ENCODE data around the gene SORCS2.

The SORCS2 gene

DNA sequence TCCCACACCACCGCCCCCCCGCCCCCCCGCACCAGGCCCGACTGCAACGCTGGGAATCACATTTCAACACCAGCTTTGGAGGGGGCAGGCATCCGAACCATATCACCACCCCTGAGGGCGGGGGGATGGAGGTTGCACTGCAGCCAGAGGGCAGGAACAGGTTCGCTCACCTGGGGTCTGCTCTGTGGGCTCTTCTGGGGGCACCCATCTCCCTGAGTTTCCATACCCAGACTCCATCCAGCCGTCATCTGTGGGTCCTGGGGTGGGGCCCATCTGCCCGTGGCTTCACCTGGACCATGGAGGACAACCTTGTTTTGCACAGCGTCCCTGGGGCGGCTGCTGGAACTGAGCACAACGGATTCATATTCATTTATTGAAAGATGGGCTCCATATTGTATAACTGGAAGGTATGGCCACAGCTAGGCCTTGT is 235.5 kb downstream of the SORCS2 start:
- no peak for DNase-seq (ENCODE audit: low read depth in 2 of 2)

DNA sequence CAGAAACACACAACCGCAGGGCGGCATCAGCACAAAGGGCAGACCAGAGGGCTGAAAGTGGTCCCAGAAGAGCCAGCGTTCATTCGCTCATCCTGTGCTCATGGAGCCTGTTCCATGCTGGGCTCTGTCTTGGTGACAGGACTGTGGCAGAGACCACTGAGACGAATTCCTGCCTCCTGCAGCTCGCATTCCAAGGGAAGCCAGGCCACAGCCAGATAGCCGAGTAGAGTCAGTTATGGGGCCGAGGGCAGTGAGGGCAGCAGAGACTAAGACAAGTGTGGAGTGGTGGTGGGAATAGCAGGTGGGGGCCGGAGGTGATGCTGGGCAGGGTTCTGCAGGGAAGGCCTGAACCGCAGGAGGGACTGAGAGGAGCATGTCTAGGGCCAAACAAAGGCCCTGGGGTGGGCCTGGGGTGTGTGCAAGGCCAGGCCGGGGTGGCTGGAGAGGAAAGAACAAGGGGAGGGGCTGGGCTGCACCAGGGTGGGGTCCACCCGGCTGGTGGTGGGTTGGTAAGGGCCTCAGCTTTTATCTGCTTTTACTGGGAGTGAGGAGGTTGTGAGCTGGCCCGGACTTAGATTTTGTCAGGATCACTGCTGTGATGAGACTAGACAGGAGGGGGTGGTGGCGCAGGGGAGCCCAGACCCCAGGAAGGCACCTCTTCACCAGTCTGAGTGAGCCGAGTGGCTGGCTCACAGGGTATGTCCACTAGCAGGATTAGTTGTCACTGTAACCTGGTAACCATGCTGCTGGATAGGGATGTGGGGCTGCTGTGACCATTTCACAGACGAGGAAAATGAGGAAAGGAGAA is 236.1 kb downstream of the SORCS2 start:
- DNase-seq (ENCODE audit: low read depth in 2 of 2), result no peak

DNA sequence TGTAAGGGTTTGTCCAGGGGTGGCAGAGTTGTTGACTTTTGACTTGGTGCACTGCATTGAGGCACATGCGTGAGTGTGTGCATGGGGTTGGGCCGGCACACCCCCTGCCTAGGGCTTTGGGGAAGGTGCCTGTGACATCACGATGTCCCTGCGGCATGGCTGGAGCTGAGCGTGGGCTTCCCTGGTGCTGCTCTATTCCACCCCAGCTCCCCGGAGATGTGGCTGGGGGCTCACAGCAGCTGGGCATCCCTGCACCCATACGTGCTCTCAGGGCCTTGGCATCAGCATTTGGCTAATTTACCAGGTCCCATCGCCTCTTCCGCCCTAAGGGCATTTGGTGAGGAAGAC is 236.7 kb downstream of the SORCS2 start:
- DNase-seq (ENCODE audit: low read depth in 2 of 2), result no peak

DNA sequence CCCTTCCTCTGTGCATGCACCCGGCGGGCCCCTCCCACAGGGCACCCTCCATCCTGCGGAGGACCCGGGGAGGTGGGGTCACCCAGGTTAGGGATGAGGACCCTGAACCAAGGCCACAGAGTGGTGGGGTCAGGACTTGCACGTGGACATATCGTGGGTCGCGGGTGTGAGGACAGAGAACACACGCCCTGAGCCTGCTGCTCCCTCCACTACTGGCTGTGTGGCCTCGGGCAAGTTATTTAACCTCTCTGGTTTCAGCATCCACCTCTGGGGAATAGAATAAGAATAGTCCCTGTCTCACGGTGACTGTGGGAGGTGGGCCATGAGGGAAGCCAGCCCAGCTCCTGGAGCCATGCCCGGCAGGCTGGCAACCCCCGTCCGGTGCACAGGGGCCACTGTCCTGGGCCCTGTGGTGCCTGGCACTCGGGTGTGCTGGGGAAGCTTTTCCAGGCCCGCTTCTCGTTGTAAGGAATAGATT is 237.3 kb downstream of the SORCS2 start:
- no peak for DNase-seq (ENCODE audit: low read depth in 2 of 2)

DNA sequence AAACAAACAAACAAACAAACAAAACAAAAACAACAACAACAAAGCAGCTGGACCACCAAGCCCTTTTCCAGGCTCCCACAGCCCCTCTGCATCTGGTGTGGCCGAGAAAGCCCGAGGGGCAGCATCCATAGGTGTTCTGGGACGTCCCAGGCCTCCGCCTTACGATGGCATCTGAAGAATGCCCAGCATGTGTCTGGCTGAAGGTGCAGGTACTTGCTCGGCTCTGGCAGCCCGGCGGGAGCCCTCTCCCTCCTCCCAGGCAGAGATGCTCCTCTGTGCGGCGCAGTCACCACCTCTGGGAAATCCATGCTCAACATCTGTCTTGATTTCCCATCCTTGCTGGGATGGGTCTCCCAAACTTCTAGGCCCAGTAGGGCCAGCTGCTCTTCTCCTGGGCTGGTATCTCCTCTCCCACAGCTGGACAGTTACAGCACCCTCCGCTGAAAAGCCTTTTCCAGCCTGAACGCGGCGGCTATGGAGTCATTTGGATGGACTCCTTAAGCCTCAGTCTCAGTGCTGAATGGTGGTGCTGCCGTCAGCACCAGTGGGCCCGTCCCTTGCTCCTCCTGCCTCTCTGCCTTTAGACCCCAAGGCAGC is 238.1 kb downstream of the SORCS2 start:
- DNase-seq (ENCODE audit: low read depth in 2 of 2), result no peak

- DNase-seq (ENCODE audit: low read depth in 2 of 2), result no peak
These were observed 238.8 kb downstream of the SORCS2 start for GRCh38 chr4:7430965-7431695.

DNA sequence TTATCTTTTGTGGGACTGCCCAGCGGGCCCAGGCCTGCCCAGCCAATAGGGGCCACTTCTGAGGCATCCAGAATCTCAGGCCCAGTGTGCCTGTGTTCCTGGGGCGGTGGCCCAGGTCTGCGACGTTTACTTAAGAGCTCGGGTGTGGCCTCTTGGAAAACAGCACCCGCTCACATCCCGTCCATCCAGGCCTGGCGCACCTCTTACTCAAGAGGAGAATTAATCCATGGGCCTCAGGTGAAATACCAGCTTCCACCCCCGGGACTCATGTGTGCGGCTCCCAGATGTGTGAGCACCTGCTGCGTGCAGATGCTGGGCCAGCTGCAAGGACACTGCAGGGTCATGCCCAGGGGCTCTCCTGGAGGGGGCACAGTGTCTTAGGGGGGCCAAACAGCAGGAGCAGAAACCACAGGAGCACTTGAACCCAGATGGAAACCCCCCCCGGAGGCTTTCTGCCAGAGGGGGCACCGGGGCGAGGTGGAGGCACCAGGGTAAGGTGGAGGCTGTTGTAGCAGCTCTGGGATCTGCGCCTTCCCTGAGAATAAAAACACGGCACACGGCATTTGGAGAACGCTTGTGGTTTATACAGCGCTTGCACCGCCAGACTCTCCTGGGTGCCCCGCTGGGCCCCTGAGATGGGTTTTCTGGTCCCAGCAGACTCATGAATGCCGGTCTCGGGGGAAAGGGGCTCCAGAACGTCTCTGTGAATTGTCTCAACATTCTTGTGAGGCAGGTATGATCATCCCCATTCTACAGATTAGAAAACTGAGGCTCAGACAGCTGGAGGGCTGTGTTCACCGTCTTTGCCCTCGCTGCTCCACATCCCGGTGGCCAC is 239.6 kb downstream of the SORCS2 start:
- no peak for DNase-seq (ENCODE audit: low read depth in 2 of 2)

DNA sequence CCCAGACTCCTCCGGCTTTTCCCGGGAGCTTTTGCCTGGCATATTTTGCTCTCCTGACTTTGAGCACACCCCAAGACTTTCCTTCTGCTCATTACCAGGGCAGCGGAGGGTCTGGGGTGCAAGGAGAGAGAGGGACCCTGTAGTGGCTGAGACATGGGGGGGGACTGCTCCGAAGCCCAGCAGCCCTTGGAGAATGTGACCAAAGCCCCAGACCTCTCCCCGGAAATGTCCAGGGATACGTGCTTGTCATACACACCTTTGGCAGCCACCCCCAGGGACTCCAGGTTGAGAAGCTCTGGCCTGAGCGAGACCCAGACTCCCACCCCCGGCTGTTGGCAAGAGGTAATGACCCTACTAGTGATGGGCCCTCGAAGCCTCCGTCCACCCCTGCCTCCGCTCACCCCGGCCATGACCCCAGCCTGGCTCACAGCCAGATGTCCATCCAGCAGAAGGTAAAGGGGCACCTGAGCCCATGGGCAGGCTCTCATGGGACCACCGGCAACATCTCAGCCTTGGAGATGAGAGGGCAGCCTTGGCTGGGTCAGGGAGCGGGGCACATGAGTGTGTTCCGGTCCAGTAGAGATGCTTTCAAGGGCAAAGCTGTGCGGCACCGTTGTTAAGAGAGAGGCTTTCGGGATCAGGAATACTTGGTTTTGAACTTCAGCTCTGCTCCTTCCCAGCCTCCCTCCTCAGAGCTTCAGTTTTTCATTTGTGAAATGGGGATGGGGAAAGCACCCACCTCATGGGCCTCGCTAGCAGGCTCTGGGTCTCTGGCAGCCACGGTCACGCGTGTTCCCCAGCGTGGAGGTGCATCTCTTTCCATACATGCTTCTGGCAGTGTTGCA is 240.4 kb downstream of the SORCS2 start:
- DNase-seq (ENCODE audit: low read depth in 2 of 2), result no peak

GRCh38 chr4:7433376-7434140 is 241.2 kb downstream of the SORCS2 start:
- no peak for DNase-seq (ENCODE audit: low read depth in 2 of 2)

GRCh38 chr4:7434141-7434765 is 241.9 kb downstream of the SORCS2 start:
- no peak for DNase-seq (ENCODE audit: low read depth in 2 of 2)

- DNase-seq (ENCODE audit: low read depth in 2 of 2), result no peak
These were observed 242.4 kb downstream of the SORCS2 start, which contains the start of gene PSAPL1 for GRCh38 chr4:7434766-7435150. Gene PSAPL1 (minus strand): TSS chr4:7434930. CDS start chr4:7434879, 51 bp downstream.

DNA sequence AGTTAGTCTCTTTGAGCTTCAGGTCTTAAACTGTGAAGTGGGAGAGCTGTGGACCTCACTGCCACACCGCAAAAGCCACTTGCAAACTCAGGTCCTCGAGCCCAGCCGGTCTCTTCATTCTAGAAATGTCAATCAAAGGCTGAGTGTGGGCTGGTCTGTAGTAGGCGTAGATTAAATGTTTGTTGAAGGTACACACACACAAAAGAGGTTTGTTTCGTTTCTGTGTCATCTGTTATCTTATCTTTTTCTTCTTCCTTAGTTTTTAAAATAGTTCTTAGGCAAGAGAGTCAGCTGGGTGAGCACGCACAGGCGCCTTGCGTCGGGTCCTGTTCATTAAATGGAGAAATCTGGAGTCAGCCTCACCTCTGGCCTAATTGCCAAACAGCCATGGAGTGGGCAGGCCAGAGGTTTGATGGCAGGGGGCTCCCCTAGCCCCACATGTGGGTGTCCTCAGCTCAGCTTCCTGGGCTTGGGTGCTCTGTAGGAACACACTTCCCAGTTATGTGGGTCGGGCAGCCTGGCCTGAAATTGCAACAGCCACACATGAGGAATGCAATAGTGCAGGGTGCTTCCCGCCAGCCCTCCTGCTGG is 243.2 kb downstream of the SORCS2 start:
- DNase-seq (ENCODE audit: low read depth in 2 of 2), result no peak

GRCh38 chr4:7436256-7436655 is 243.9 kb downstream of the SORCS2 start:
- DNase-seq (ENCODE audit: low read depth in 2 of 2), result no peak

GRCh38 chr4:7439699-7440098 is 247.4 kb downstream of the SORCS2 start:
- no peak for DNase-seq (ENCODE audit: low read depth in 2 of 2)

DNA sequence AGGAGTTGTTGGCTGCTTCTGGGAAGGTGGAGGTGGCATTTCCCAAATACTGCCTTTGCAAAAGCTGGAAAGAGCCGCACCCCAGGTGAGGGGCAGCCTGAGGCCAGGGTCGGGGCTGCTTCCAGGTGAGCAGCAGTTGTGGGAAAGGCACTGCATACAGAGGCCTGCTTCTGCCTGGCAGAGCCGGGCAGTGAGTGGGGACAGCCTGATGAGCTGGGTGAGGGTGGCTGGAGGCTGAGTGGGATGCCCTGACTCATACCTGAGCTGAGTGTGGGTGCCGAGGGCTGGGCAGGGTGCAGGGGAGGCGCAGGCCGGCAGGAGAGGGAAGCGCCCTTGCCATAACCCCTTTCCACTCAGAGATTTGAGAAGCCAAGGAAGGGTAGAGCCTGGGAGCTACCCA is 248.9 kb downstream of the SORCS2 start:
- DNase-seq (ENCODE audit: low read depth in 2 of 2), result no peak

DNA sequence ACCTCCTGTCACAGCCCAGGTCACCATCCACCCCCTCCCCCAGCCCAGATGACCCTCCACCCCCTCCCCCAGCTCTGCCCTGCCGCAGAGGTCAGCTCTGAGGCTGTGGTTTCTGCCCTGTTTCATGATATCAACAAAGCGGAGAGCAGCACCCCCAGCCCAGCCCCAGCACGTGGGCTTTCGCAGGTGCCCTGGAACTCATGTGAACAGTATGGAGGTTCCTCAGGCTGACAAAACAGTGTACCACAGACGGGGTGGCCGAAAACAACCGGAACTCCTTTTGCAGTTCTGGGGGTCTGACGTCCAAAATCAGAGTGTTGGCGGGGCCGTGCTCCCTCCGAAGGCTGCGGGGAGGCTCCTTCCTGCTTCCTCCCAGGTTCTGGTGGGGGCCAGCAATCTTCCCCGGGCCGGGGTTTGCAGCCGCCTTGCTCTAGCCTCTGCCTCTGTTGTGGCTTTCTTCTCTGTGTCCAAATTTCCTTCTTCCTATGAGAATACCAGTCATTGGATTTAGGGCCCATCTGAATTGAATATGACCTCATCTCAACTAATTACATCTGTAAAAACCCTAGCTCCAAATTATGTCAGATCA is 250.3 kb downstream of the SORCS2 start:
- no peak for DNase-seq (ENCODE audit: low read depth in 2 of 2)

GRCh38 chr4:7444314-7444713 is 252.0 kb downstream of the SORCS2 start:
- no peak for DNase-seq (ENCODE audit: low read depth in 2 of 2)

GRCh38 chr4:7444731-7445130 is 252.4 kb downstream of the SORCS2 start:
- DNase-seq (ENCODE audit: low read depth in 2 of 2), result no peak

- DNase-seq (ENCODE audit: low read depth in 2 of 2), result no peak
These were observed 254.9 kb downstream of the SORCS2 start for GRCh38 chr4:7447236-7447635.
